Thyroid gland (tissue), 4 donors: ENCODE data around the gene GUK1.

Experiments
- POLR2A ChIP-seq, 2 donors: fragments of 450-650 bp; IDR thresholded peaks; one replicate each; pipeline ENCODE4 v1.6.1; 2017; ENCODE audit warnings: antibody characterized with exemption in 2 of 2, mild to moderate bottlenecking in 2 of 2, moderate library complexity in 1 of 2
- TF ChIP-seq, protein P1 (sequence below), 6 experiments: fragments of 200-600 bp in 3 of 6; fragments of 450-650 bp in 3 of 6; sonication (generic) in 3 of 6; IDR thresholded peaks; one replicate each; pipeline ENCODE4 v1.5.1; 2016 to 2019; ENCODE audit warnings: antibody characterized with exemption in 6 of 6, mild to moderate bottlenecking in 2 of 6, inconsistent platforms in 1 of 6, moderate library complexity in 1 of 6

DNA sequence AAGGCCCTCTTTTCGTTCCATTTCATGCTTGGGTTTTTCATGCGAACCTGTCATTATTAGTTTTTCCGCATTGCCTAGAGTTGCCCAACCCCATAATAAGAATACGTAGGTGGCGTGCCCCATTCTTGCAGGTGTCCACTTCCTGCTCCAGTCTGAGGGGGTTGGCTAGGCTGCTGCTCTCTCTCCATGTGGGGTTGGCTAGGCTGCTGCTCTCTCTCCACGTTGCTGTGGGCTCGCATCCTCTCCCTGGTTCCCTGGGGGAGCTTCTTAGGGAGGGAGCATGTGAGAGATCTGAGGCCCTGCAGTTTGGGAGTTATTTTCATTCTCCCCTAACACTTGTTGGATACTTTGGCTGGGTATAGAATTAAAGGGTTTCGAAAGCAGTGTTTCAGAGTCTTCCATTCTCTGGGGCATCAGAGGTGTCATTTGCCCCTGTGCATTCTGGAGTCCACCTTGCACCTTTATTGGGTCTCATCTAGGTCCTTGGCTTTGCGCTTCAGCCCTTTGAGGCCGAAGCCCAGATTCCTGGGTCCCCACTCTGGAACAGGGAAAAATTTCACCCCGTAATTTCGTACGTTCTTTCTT lies 45.6 kb upstream of the GUK1 start:
- TF ChIP-seq, protein P1, sequence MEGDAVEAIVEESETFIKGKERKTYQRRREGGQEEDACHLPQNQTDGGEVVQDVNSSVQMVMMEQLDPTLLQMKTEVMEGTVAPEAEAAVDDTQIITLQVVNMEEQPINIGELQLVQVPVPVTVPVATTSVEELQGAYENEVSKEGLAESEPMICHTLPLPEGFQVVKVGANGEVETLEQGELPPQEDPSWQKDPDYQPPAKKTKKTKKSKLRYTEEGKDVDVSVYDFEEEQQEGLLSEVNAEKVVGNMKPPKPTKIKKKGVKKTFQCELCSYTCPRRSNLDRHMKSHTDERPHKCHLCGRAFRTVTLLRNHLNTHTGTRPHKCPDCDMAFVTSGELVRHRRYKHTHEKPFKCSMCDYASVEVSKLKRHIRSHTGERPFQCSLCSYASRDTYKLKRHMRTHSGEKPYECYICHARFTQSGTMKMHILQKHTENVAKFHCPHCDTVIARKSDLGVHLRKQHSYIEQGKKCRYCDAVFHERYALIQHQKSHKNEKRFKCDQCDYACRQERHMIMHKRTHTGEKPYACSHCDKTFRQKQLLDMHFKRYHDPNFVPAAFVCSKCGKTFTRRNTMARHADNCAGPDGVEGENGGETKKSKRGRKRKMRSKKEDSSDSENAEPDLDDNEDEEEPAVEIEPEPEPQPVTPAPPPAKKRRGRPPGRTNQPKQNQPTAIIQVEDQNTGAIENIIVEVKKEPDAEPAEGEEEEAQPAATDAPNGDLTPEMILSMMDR (IDR thresholded peaks at IDR 0.05) = no peak
- TF ChIP-seq POLR2A (IDR thresholded peaks at IDR 0.05) = no peak
